ENCODE measurements around the gene MINDY2. TPM values are rescaled to one million over a fixed set of nuclear protein-coding genes. Genes with fewer than 3 reads are reported as not detected.

The MINDY2 gene
- total RNA-seq, 1 experiment from 2014 or later, result 17.6 TPM

DNA sequence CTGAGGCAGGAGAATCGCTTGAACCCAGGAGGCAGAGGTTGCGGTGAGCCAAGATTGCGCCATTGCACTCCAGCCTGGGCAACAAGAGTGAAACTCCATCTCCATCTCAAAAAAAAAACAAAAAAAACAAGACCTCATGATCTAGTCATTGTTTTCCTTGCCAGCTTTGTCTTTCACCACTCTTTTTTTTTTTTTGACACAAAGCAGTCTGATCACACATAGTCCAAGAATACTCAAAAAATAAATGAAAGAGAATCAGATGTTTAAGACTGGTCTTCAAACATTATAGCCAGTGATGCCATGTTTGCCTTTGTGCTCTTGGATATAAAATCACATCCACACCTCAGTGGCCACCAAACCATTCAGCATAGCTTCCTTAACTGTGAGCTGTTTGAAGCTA, 15.8 kb upstream of the MINDY2 start:
- no peaks in the 10 kb centered on the region for H4K20me1 ChIP-seq (ENCODE audit: insufficient read depth)
- no peak overlapping the region for H3K4me2 ChIP-seq (ENCODE audit: low read length)
- POLR2A ChIA-PET, result interaction anchor here (0.9 kb wide), 1 partner anchor 38 kb away, joined by 3 read pairs; no protein-coding TSS in a partner anchor
- TF ChIP-seq ELF1 (IDR thresholded peaks at IDR 0.05; ENCODE audit: borderline replicate concordance, low read depth) (no peak), CBX3 (IDR thresholded peaks at IDR 0.05; ENCODE audit: low read depth) (no peak), EZH2phosphoT487 (IDR thresholded peaks at IDR 0.05; ENCODE audit: borderline replicate concordance) (no peak)
- no peak overlapping the region for H3K27ac ChIP-seq (ENCODE audit: low read depth, low read length)
- H3K9me2 ChIP-seq (ENCODE audit: insufficient read depth), result no peaks in the 10 kb centered on the region
- no peaks in the 10 kb centered on the region for H3K27me3 ChIP-seq (ENCODE audit: insufficient read depth, low read length)
- H3K9me3 ChIP-seq (ENCODE audit: control insufficient read depth in 1 of 2, insufficient read depth in 1 of 2, low read depth in 1 of 2, low read length in 2 of 2), result no peaks in the 10 kb centered on the region
- BruUV-seq (replicated peaks), result no TSS peak
- DNase-seq (ENCODE audit: low read depth, low spot score), result no peak
- H3K36me3 ChIP-seq (ENCODE audit: control insufficient read depth in 1 of 2, insufficient read depth in 2 of 2, low read length in 2 of 2), result no peaks in the 10 kb centered on the region
- H3K4me3 ChIP-seq (replicated peaks in 1 of 2; ENCODE audit: low read depth in 1 of 2, low read length in 2 of 2), result no peak overlapping the region
- intact Hi-C loops (cut with micrococcal nuclease), result no loop called here
- no peaks in the 10 kb centered on the region for H3K79me2 ChIP-seq (ENCODE audit: insufficient read depth, low read length)
- no peak for ATAC-seq
- no peak overlapping the region for H2AFZ ChIP-seq (ENCODE audit: low read depth, low read length, poor library complexity, severe bottlenecking)
- RAD21 ChIA-PET (ENCODE audit: low non-redundant PET in 1 of 2, low total read pairs in 2 of 2, uncharacterized antibody in 2 of 2, unreplicated experiment in 2 of 2), result no interaction called here
- CTCF ChIA-PET, result interaction anchor here (1.7 kb wide), 1 partner anchor 15 kb away, joined by 4 read pairs; no protein-coding TSS in a partner anchor
- H3K4me1 ChIP-seq (ENCODE audit: control insufficient read depth in 1 of 2, insufficient read depth in 2 of 2, low read length in 2 of 2), result peaks cover 3 to 4% of the 10 kb centered on the region in 2 experiments
- H3K9ac ChIP-seq (ENCODE audit: low read length), result no peak overlapping the region

DNA sequence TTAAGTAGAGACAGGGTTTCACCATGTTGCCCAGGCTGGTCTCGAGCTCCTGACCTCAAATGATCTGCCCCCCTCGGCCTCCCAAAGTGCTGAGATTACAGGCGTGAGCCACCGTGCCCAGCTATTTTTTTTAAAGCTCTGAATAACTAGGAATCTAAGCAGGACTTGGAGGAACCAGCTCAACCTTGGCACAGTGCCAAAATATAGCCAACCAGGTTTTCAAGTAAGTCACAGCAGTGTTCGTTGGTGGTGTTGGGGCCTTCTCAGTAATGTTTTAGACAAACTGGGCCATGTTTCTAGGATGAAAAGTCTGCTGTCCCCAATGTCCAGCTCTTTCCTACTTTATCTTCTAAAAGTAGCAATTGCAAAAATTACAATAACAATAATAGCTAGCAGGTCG, 15.1 kb upstream of the MINDY2 start:
- no peak overlapping the region for H3K9ac ChIP-seq (ENCODE audit: low read length)
- no TSS peak for BruUV-seq (replicated peaks)
- no peaks in the 10 kb centered on the region for H3K79me2 ChIP-seq (ENCODE audit: insufficient read depth, low read length)
- no peaks in the 10 kb centered on the region for H3K9me3 ChIP-seq (ENCODE audit: control insufficient read depth in 1 of 2, insufficient read depth in 1 of 2, low read depth in 1 of 2, low read length in 2 of 2)
- H2AFZ ChIP-seq (ENCODE audit: low read depth, low read length, poor library complexity, severe bottlenecking), result no peak overlapping the region
- no peaks in the 10 kb centered on the region for H3K4me1 ChIP-seq (ENCODE audit: control insufficient read depth in 1 of 2, insufficient read depth in 2 of 2, low read length in 2 of 2)
- no peaks in the 10 kb centered on the region for H4K20me1 ChIP-seq (ENCODE audit: insufficient read depth)
- H3K9me2 ChIP-seq (ENCODE audit: insufficient read depth), result no peaks in the 10 kb centered on the region
- H3K27me3 ChIP-seq (ENCODE audit: insufficient read depth, low read length), result no peaks in the 10 kb centered on the region
- no peaks in the 10 kb centered on the region for H3K36me3 ChIP-seq (ENCODE audit: control insufficient read depth in 1 of 2, insufficient read depth in 2 of 2, low read length in 2 of 2)
- ATAC-seq, result no peak
- no peak overlapping the region for H3K27ac ChIP-seq (ENCODE audit: low read depth, low read length)
- intact Hi-C loops (cut with micrococcal nuclease), result no loop called here
- ChIA-PET RAD21 (ENCODE audit: low non-redundant PET in 1 of 2, low total read pairs in 2 of 2, uncharacterized antibody in 2 of 2, unreplicated experiment in 2 of 2) (no interaction called here), POLR2A (interaction anchor here (0.9 kb wide), 1 partner anchor 38 kb away, joined by 3 read pairs; no protein-coding TSS in a partner anchor), CTCF (interaction anchor here (1.7 kb wide), 1 partner anchor 15 kb away, joined by 4 read pairs; no protein-coding TSS in a partner anchor)
- no peak overlapping the region for H3K4me2 ChIP-seq (ENCODE audit: low read length)
- no peak for DNase-seq (ENCODE audit: low read depth, low spot score)
- no peak overlapping the region for H3K4me3 ChIP-seq (replicated peaks in 1 of 2; ENCODE audit: low read depth in 1 of 2, low read length in 2 of 2)
- TF ChIP-seq SIN3A (IDR thresholded peaks at IDR 0.05; ENCODE audit: low read depth) (no peak), SP1 (IDR thresholded peaks at IDR 0.05; ENCODE audit: low read depth) (no peak), RAD21 (IDR thresholded peaks at IDR 0.05; ENCODE audit: low read depth) (no peak), CEBPB (IDR thresholded peaks at IDR 0.05; ENCODE audit: low read depth) (no peak), ZFX (IDR thresholded peaks at IDR 0.05) (no peak), CBX3 (IDR thresholded peaks at IDR 0.05; ENCODE audit: low read depth) (no peak), POLR2AphosphoS5 (IDR thresholded peaks at IDR 0.05; ENCODE audit: low read depth, low read length) (no peak), YY1 (IDR thresholded peaks at IDR 0.05; ENCODE audit: extremely low read depth, insufficient replicate concordance, low read depth, low read length) (no peak), EZH2phosphoT487 (IDR thresholded peaks at IDR 0.05; ENCODE audit: borderline replicate concordance) (no peak), JUND (IDR thresholded peaks at IDR 0.05) (no peak), ELF1 (IDR thresholded peaks at IDR 0.05; ENCODE audit: borderline replicate concordance, low read depth) (no peak), TCF7L2 (IDR thresholded peaks at IDR 0.05; ENCODE audit: borderline replicate concordance, extremely low read depth, insufficient read depth, insufficient read length) (no peak), FOSL1 (IDR thresholded peaks at IDR 0.05; ENCODE audit: low read depth) (no peak), POLR2A (IDR thresholded peaks at IDR 0.05; ENCODE audit: borderline replicate concordance, extremely low read depth, insufficient read depth, insufficient read length) (no peak)
- TF ChIP-seq, protein P1, sequence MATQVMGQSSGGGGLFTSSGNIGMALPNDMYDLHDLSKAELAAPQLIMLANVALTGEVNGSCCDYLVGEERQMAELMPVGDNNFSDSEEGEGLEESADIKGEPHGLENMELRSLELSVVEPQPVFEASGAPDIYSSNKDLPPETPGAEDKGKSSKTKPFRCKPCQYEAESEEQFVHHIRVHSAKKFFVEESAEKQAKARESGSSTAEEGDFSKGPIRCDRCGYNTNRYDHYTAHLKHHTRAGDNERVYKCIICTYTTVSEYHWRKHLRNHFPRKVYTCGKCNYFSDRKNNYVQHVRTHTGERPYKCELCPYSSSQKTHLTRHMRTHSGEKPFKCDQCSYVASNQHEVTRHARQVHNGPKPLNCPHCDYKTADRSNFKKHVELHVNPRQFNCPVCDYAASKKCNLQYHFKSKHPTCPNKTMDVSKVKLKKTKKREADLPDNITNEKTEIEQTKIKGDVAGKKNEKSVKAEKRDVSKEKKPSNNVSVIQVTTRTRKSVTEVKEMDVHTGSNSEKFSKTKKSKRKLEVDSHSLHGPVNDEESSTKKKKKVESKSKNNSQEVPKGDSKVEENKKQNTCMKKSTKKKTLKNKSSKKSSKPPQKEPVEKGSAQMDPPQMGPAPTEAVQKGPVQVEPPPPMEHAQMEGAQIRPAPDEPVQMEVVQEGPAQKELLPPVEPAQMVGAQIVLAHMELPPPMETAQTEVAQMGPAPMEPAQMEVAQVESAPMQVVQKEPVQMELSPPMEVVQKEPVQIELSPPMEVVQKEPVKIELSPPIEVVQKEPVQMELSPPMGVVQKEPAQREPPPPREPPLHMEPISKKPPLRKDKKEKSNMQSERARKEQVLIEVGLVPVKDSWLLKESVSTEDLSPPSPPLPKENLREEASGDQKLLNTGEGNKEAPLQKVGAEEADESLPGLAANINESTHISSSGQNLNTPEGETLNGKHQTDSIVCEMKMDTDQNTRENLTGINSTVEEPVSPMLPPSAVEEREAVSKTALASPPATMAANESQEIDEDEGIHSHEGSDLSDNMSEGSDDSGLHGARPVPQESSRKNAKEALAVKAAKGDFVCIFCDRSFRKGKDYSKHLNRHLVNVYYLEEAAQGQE (IDR thresholded peaks at IDR 0.05; ENCODE audit: low read depth), result no peak
- TF ChIP-seq, protein P2, sequence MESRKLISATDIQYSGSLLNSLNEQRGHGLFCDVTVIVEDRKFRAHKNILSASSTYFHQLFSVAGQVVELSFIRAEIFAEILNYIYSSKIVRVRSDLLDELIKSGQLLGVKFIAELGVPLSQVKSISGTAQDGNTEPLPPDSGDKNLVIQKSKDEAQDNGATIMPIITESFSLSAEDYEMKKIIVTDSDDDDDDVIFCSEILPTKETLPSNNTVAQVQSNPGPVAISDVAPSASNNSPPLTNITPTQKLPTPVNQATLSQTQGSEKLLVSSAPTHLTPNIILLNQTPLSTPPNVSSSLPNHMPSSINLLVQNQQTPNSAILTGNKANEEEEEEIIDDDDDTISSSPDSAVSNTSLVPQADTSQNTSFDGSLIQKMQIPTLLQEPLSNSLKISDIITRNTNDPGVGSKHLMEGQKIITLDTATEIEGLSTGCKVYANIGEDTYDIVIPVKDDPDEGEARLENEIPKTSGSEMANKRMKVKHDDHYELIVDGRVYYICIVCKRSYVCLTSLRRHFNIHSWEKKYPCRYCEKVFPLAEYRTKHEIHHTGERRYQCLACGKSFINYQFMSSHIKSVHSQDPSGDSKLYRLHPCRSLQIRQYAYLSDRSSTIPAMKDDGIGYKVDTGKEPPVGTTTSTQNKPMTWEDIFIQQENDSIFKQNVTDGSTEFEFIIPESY (IDR thresholded peaks at IDR 0.05; ENCODE audit: extremely low read depth, insufficient replicate concordance, low read length), result no peak
